ENCODE measurements around the gene AKR1C1. TPM values are rescaled to one million over a fixed set of nuclear protein-coding genes. Genes with fewer than 3 reads are reported as not detected.
A peak's percentile ranks its signal among the peaks of the same experiment; 100 is the strongest.
"Not testable (repeated sequence)": the region's sequence is repeated elsewhere in the genome, so short reads cannot be mapped to it uniquely, and the experiment has no call there.

AKR1C1 gene
- total and polyA plus RNA-seq, 3 donors from 2014 or later = 23.2 to 30.8 (median 26.3) TPM

GRCh38 chr10:5012595-5012994, 49.4 kb downstream of the AKR1C1 start:
- no peak for DNase-seq
- intact Hi-C loops (cut with DNase I; ENCODE audit: low total_unique reads) = no loop called here
- no peaks in the 10 kb centered on the region for H3K4me1 ChIP-seq
- WGBS, 2 donors = 79 to 80% methylated on average over 2 of the region's 2 CpGs
- TF ChIP-seq, protein P1, sequence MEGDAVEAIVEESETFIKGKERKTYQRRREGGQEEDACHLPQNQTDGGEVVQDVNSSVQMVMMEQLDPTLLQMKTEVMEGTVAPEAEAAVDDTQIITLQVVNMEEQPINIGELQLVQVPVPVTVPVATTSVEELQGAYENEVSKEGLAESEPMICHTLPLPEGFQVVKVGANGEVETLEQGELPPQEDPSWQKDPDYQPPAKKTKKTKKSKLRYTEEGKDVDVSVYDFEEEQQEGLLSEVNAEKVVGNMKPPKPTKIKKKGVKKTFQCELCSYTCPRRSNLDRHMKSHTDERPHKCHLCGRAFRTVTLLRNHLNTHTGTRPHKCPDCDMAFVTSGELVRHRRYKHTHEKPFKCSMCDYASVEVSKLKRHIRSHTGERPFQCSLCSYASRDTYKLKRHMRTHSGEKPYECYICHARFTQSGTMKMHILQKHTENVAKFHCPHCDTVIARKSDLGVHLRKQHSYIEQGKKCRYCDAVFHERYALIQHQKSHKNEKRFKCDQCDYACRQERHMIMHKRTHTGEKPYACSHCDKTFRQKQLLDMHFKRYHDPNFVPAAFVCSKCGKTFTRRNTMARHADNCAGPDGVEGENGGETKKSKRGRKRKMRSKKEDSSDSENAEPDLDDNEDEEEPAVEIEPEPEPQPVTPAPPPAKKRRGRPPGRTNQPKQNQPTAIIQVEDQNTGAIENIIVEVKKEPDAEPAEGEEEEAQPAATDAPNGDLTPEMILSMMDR (IDR thresholded peaks at IDR 0.05) = no peak
- no peak for TF ChIP-seq POLR2A (IDR thresholded peaks at IDR 0.05)
- H3K4me3 ChIP-seq = no peak overlapping the region
- H3K27ac ChIP-seq = no peak overlapping the region
- no peaks in the 10 kb centered on the region for H3K36me3 ChIP-seq (ENCODE audit: low read depth, missing control alignments)
- no peaks in the 10 kb centered on the region for H3K27me3 ChIP-seq
- no peaks in the 10 kb centered on the region for H3K9me3 ChIP-seq

DNA sequence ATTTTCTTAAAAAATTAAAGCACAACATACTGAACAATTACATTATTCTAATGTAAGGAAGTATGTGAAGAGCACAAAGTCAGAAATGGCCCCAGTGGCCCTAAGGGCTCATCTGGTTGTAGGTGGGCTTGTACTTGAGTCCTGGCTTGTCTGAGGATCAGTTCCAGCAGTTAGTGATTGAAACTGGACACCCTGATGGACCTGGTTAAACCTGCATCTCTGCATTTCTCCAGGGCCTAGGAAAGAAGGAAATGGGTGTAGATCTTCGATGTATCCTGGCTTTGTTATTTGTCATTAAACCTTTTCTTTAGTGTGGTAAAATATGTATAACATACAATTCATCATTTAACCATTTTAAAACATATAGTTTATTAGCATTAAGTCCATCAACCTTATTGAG, 50.2 kb downstream of the AKR1C1 start:
- DNase-seq = no peak
- WGBS, 2 donors = 52 to 90% methylated on average over 1 of the region's 1 CpG
- no peaks in the 10 kb centered on the region for H3K36me3 ChIP-seq (ENCODE audit: low read depth, missing control alignments)
- H3K4me3 ChIP-seq = no peak overlapping the region
- TF ChIP-seq, protein P1 (IDR thresholded peaks at IDR 0.05) = no peak
- TF ChIP-seq POLR2A (IDR thresholded peaks at IDR 0.05) = no peak
- no peaks in the 10 kb centered on the region for H3K4me1 ChIP-seq
- H3K27me3 ChIP-seq = no peaks in the 10 kb centered on the region
- no peak overlapping the region for H3K27ac ChIP-seq
- intact Hi-C loops (cut with DNase I; ENCODE audit: low total_unique reads) = no loop called here
- no peaks in the 10 kb centered on the region for H3K9me3 ChIP-seq

GRCh38 chr10:5014200-5014910, 51.1 kb downstream of the AKR1C1 start:
- H3K9me3 ChIP-seq; H3K27ac ChIP-seq; H3K36me3 ChIP-seq (ENCODE audit: low read depth, missing control alignments); H3K4me3 ChIP-seq; H3K27me3 ChIP-seq; DNase-seq; H3K4me1 ChIP-seq; intact Hi-C loops (cut with DNase I; ENCODE audit: low total_unique reads): not testable (repeated sequence)
- WGBS, 2 donors = 58 to 61% methylated on average over 4 of the region's 4 CpGs

DNA sequence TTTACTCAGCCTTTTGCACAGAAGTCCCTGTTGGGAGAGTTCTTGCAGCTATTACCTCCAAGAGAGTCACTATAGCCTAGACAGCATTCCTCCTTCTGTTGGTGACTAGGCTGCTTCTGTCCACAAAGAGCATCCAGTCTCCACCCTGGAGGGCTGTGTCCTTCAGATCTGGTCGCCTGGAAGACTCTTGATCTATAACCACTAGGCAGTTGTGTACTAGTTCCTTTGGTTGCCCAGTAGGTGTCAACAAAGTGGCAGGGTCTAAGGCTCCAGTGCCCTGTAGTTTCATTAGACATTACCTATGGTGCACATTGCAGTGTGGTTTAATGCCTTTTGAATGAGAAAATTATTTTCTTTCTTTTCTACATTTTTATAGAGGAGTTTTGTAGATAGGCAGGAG, 51.7 kb downstream of the AKR1C1 start:
- H3K4me1 ChIP-seq = peaks cover 13% of the 10 kb centered on the region
- no peaks in the 10 kb centered on the region for H3K9me3 ChIP-seq
- H3K27me3 ChIP-seq = no peaks in the 10 kb centered on the region
- 80 to 100% methylated on average over 1 of the region's 1 CpG for WGBS, 2 donors
- no peak for DNase-seq
- H3K4me3 ChIP-seq = no peak overlapping the region
- TF ChIP-seq, protein P1 (IDR thresholded peaks at IDR 0.05) = peak in 1 of 3 experiments; percentile 11
- TF ChIP-seq POLR2A (IDR thresholded peaks at IDR 0.05) = no peak
- no peaks in the 10 kb centered on the region for H3K36me3 ChIP-seq (ENCODE audit: low read depth, missing control alignments)
- H3K27ac ChIP-seq = no peak overlapping the region
- intact Hi-C loops (cut with DNase I; ENCODE audit: low total_unique reads) = no loop called here

DNA sequence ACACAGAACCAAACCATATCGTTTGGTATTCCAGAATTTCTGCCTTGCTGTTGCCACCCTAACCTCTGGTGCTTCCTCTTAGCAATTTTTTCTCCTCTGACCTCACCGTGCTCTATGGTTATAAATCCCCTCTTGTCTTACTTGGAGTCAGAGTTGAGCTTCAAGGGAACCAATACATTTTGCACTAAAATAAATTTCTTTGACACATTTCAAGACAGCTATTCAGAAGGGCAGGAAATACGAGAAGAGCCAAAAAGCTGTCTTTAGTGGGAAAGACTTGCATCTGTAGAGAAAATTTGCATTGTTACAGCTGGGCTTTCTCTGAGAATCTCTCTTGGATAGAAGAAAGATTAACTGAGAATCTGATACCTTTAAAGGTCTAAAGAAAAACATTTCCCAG, 54.9 kb downstream of the AKR1C1 start:
- WGBS, 2 donors = 69 to 75% methylated on average over 3 of the region's 3 CpGs
- Histone ChIP-seq H3K27ac (no peak overlapping the region), H3K4me3 (no peak overlapping the region), H3K36me3 (ENCODE audit: low read depth, missing control alignments) (no peaks in the 10 kb centered on the region), H3K27me3 (no peaks in the 10 kb centered on the region), H3K9me3 (no peaks in the 10 kb centered on the region), H3K4me1 (peaks cover 15% of the 10 kb centered on the region)
- intact Hi-C loops (cut with DNase I; ENCODE audit: low total_unique reads) = no loop called here
- DNase-seq = no peak
- TF ChIP-seq POLR2A (IDR thresholded peaks at IDR 0.05) = no peak

Data from testis (tissue), 3 donors.